HG03159 (cell line): ENCODE results near the gene KRTAP4-4.
"Not testable (repeated sequence)": the region's sequence is repeated elsewhere in the genome, so short reads cannot be mapped to it uniquely, and the experiment has no call there.

Experiments
- ATAC-seq: cut with Tn5 transposase; IDR thresholded peaks from one replicate; pipeline ENCODE4 v1.9.1; 2021; ENCODE audit warnings: mild to moderate bottlenecking, moderate library complexity; ENCODE audit not compliant: unreplicated experiment

The KRTAP4-4 gene

GRCh38 chr17:41148971-41149651 is 11.4 kb downstream of the KRTAP4-4 start:
- ATAC-seq: not testable (repeated sequence)

GRCh38 chr17:41147531-41148204 is 12.9 kb downstream of the KRTAP4-4 start:
- no peak for ATAC-seq

DNA sequence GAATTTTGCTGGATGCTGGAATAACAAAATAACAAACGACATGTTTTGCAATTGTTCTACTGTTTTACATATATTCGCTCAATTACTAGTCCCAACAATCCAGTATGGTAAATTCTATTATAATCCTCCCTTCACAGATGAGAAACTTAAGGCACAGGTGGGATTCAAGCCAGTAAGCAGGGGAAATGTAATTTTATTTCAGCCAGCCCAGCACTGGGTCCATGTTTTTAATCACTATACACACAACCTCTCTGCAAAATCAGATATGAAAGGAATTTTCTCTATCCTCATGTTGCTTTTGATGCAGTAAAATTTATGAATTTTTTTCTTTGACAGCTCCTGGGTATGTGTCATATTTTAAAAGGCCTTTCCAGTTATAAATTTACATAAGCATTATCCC is 15.3 kb downstream of the KRTAP4-4 start:
- no peak for ATAC-seq

DNA sequence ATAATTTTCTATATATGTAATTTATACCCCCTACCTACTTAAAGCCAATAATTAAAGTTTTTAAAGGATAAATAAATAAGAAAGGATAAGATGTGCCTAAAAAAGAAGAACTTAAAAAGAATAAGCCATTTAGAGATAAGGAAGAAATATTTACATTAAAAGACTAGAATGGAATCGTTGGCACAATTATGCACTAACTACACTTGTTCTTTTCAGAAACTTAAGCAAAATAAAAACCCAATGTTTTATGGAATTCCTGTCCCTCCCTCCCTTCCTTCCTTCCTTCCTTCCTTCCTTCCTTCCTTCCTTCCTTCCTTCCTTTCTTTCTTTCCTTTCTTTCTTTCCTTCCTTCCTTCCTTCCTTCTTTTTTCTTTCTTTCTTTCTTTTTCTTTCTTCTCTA is 15.7 kb downstream of the KRTAP4-4 start:
- no peak for ATAC-seq

DNA sequence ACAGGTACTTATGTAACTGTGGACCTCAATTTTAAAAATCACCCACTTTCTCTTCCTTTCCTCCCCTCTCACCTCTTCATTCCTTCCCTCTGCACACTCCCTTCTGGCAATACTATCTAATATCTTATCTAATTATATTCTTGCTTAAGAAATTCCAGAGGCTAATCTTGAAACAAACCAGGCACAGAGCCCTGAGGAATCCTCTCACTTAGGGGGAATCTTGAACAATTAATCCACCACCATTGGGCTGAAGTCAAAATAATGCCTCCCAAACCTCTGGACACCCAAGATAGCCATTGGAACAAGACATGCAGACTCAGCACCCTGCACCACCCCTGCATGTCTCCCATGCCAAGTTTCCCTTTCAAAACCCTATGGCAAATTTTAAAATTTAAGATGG is 19.2 kb downstream of the KRTAP4-4 start:
- ATAC-seq: no peak

- no peak for ATAC-seq
Measured at GRCh38 chr17:41140360-41141131, 20.0 kb downstream of the KRTAP4-4 start, which contains the start of gene KRTAP4-6. Gene KRTAP4-6 (minus strand): TSS chr17:41140544. CDS start chr17:41140487, 57 bp downstream.

DNA sequence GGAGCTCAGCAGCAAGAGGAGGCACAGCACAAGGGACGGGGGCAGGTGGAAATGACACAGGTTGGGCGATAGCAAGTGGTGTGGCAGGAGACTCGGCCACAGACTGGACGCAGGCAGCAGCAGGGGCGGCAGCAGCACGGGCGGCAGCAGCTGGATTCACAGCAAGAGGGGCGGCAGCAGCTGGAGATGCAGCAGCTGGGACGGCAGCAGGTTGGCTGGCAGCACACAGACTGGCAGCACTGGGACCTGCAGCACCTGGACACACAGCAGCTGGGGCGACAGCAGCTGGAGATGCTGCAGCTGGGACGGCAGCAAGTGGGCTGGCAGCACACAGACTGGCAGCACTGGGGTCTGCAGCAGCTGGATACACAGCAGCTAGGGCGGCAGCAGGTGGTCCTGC is 20.7 kb downstream of the KRTAP4-4 start:
- ATAC-seq: not testable (repeated sequence)

GRCh38 chr17:41133880-41134735 is 26.4 kb downstream of the KRTAP4-4 start:
- ATAC-seq: no peak

DNA sequence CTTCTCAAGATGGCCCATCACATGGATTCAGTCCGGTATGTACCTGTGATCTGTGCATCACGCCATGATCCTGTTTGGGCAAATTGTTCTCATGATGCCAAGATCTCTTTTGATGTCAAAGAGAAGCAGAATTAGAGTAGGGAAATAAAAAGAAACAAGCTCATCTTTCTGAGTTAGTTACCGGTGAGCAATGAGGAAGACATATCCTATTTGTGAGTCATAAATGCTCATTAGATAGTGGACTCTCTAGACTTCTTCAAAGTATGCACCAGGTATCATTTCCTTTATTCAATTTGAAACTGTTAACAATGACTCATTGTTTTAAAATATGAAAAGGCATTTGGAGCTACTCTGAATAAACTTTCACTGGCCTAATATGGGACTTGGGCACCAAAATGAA is 28.6 kb downstream of the KRTAP4-4 start:
- ATAC-seq: no peak

- ATAC-seq: no peak
Measured at GRCh38 chr17:41127371-41127770, 33.2 kb downstream of the KRTAP4-4 start.

- ATAC-seq: no peak
Measured at GRCh38 chr17:41126412-41126811, 34.1 kb downstream of the KRTAP4-4 start.

DNA sequence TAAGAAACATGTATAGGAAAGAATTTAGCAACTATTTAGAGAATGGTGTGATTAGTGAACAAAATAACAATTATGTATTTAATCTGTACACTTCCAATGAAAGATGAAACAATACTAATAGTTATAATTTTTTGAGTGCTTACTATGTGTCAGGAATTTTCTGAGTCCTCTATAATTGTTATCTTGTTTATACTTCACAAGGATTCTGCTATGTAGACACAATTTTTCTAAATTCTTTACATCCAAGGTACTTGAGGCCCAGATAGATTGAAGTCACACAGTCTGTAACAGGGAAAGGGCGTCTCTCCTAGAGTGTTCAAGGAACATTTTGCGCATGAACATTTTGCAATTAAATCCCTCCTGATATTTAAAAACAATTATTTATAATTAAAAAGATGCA is 35.5 kb downstream of the KRTAP4-4 start:
- no peak for ATAC-seq

- not testable (repeated sequence) for ATAC-seq
Measured at GRCh38 chr17:41123991-41124371, 36.6 kb downstream of the KRTAP4-4 start, which contains the start of gene KRTAP4-12. Gene KRTAP4-12 (minus strand): TSS chr17:41124182. CDS start chr17:41124122, 60 bp downstream.

DNA sequence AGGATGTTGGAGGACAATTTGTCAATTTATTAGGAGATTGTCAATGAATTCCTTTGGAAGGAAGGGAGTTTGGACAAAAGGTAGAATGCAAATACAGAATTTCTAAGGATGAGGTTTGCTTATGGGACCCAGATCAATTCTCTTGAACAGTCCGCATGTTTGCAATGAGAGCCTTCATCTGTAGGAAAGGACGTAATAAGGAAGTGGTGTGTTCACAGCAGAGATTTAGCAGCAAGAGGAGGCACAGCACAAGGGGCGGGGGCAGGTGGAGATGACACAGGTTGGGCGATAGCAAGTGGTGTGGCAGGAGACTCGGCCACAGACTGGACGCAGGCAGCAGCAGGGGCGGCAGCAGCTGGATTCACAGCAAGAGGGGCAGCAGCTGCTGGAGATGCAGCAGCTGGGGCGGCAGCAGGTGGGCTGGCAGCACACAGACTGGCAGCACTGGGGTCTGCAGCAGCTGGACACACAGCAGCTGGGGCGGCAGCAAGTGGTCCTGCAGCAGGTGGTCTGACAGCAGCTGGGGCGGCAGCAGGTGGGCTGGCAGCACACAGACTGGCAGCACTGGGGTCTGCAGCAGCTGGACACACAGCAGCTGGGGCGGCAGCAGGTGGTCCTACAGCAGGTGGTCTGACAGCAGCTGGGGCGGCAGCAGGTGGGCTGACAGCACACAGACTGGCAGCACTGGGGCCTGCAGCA is 37.1 kb downstream of the KRTAP4-4 start:
- ATAC-seq: not testable (repeated sequence)

- no peak for ATAC-seq
Measured at GRCh38 chr17:41121742-41122141, 38.8 kb downstream of the KRTAP4-4 start.

DNA sequence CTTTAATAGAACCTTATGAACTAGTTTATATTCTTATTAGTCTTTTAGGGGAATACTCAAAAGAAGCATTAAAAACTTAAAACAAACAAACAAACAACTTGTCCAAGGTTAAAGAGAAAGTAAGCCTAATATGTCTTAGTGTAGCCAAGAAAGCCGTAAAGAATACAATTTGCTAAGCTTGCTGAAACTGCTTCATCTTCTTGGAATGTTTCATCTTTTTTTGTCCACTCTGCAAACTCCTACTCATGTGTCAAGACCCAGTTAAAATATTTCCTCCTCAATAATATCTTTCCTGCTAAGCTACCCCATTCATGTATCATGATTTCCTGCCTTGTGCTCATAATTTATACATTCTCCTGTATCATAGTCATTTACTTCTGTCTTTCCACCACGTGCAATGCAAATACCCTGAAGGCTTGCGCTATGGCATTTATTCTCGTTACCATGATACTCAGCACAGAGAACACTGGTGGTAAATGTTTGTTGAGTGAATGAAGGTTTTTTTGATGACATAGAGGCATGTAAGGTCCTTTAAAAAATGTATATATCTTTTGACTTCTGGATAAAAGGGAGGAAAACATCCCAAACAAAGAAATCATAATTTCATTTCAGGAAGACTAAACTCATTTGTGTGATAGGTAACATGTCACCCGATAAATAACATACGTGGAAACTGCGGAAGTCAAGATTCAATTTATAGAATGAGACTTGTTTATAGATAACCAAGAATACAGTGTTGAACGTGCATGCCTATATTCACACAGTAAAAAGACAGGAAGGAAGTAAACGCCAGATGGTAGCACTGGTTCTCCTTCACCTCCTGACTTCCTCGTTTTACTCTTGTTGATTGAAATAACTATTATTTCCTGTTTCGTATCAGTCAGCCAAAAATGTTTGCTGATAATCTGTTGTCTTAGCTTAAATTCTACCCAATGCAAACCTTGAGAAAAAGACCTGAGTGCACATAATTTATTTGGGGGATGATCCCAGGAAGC is 40.6 kb downstream of the KRTAP4-4 start:
- not testable (repeated sequence) for ATAC-seq

GRCh38 chr17:41118721-41119120 is 41.8 kb downstream of the KRTAP4-4 start:
- ATAC-seq: no peak

DNA sequence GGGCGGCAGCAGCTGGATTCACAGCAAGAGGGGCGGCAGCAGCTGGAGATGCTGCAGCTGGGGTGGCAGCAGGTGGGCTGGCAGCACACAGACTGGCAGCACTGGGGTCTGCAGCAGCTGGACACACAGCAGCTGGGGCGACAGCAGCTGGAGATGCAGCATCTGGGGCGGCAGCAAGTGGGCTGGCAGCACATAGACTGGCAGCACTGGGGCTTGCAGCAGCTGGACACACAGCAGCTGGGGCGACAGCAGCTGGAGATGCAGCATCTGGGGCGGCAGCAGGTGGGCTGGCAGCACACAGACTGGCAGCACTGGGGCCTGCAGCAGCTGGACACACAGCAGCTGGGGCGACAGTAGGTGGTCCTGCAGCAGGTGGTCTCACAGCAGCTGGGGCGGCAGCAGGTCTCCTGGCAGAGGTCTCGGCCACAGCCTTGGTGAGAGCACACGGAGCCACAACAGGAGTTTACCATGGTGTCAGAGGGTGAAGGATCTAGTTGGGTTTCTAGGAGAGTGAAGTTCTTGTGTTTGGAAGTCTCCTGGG is 42.6 kb downstream of the KRTAP4-4 start, which contains the start of gene KRTAP4-11:
TSS of gene KRTAP4-11 (minus strand) at position 528 of the 541 bp plus-strand sequence. CDS start at position 470, 58 bp downstream.
- ATAC-seq: not testable (repeated sequence)
